Karpas-422 (cell line): ENCODE data around the gene LACTBL1. TPM values are rescaled to one million over a fixed set of nuclear protein-coding genes. Genes with fewer than 3 reads are reported as not detected.
"Not testable (repeated sequence)": the region's sequence is repeated elsewhere in the genome, so short reads cannot be mapped to it uniquely, and the experiment has no call there.

Source experiments
- DNase-seq: peaks from one replicate; pipeline ENCODE4 v3.0.0-alpha.2; 2015
- H2AFZ ChIP-seq: fragments of 200-600 bp; sonication (generic); 2 replicates; pipeline ENCODE4 v1.6.1; 2014; ENCODE audit warnings: antibody characterized with exemption, low read length, mixed read lengths
- H3K27ac ChIP-seq: fragments of 200-600 bp; sonication (generic); 2 replicates; pipeline ENCODE4 v1.5.1; 2014; ENCODE audit warnings: mild to moderate bottlenecking, low read length, moderate library complexity
- H3K27me3 ChIP-seq: fragments of 200-600 bp; sonication (generic); 2 replicates; pipeline ENCODE4 v1.6.1; 2014; ENCODE audit warnings: low read length, mixed read lengths
- H3K36me3 ChIP-seq: fragments of 200-600 bp; sonication (generic); 2 replicates; pipeline ENCODE4 v1.6.1; 2014; ENCODE audit warnings: low read length, mixed read lengths; ENCODE audit not compliant: insufficient read depth
- H3K4me1 ChIP-seq: fragments of 200-600 bp; sonication (generic); 2 replicates; pipeline ENCODE4 v1.6.1; 2014; ENCODE audit warnings: mild to moderate bottlenecking, low read length, mixed read lengths
- H3K4me2 ChIP-seq: fragments of 200-600 bp; sonication (generic); 2 replicates; pipeline ENCODE4 v1.6.1; 2014; ENCODE audit warnings: low read length, low read depth, mild to moderate bottlenecking; ENCODE audit not compliant: poor library complexity, severe bottlenecking
- H3K4me3 ChIP-seq: fragments of 200-600 bp; sonication (generic); 2 replicates; pipeline ENCODE4 v1.5.1; 2014; ENCODE audit warnings: mild to moderate bottlenecking, antibody characterized with exemption, low read length, mixed read lengths
- H3K79me2 ChIP-seq: fragments of 200-600 bp; sonication (generic); 2 replicates; pipeline ENCODE4 v1.6.1; 2014; ENCODE audit warnings: mild to moderate bottlenecking, low read length, mixed read lengths
- H3K9ac ChIP-seq: fragments of 200-600 bp; sonication (generic); 2 replicates; pipeline ENCODE4 v1.6.0; 2014; ENCODE audit warnings: low read length
- H3K9me2 ChIP-seq: fragments of 200-600 bp; sonication (generic), shearing (Covaris generic); replicated peaks from 2 replicates; pipeline ENCODE4 v1.6.0; 2014; ENCODE audit warnings: mild to moderate bottlenecking, low read length, moderate library complexity; ENCODE audit not compliant: insufficient read depth
- H3K9me3 ChIP-seq: fragments of 300-700, 200-600 bp; sonication (generic); 2 replicates; pipeline ENCODE4 v1.6.1; 2014; ENCODE audit warnings: low read length, mixed read lengths
- H4K20me1 ChIP-seq: fragments of 200-600 bp; sonication (generic); 2 replicates; pipeline ENCODE4 v1.6.1; 2014; ENCODE audit warnings: mild to moderate bottlenecking, antibody characterized with exemption, low read length, low read depth; ENCODE audit not compliant: insufficient read depth
- total RNA-seq: library from RNA; depleted of rRNA; stranded (reverse); fragments of >200 nt; shearing (Covaris generic); gene quantifications from 2 replicates; pipeline ENCODE4 v1.2.3, GENCODE V29; 2014; ENCODE audit warnings: low replicate concordance

LACTBL1 gene
- total RNA-seq, 1 experiment from 2014 or later = not detected

- Histone ChIP-seq H3K4me1 (no peaks in the 10 kb centered on the region), H3K9me2 (no peaks in the 10 kb centered on the region), H4K20me1 (no peaks in the 10 kb centered on the region)
These were observed 22.8 kb downstream of the LACTBL1 start for GRCh38 chr1:22949822-22950331.

DNA sequence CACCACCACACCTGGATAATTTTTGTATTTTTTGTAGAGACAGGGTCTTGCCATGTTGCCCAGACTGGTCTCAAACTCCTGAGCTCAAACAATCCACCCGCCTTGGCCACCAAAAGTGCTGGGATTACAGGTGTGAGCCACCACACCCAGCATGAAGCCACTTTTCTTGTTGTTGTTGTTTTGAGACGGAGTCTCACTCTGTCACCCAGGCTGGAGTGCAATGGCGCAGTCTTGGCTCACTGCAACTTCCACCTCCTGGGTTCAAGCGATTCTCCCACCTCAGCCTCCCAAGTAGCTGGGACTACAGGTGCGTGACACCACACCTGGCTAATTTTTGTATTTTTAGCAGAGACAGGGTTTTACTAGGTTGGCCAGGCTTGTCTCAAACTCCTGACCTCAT lies 27.5 kb downstream of the LACTBL1 start:
- H3K36me3 ChIP-seq, H3K79me2 ChIP-seq, H3K9ac ChIP-seq, H3K4me2 ChIP-seq, H3K9me3 ChIP-seq, H3K27me3 ChIP-seq, H3K4me3 ChIP-seq, H4K20me1 ChIP-seq, H3K27ac ChIP-seq, H3K9me2 ChIP-seq, DNase-seq, H3K4me1 ChIP-seq, H2AFZ ChIP-seq: not testable (repeated sequence)

More at GRCh38 chr1:22949822-22950331, 22.8 kb downstream of the LACTBL1 start:
- H3K27me3 ChIP-seq = no peaks in the 10 kb centered on the region
- H3K27ac ChIP-seq = no peak overlapping the region
- no peak overlapping the region for H3K4me3 ChIP-seq
- no peaks in the 10 kb centered on the region for H3K9me3 ChIP-seq
- no peak overlapping the region for H2AFZ ChIP-seq
- H3K9ac ChIP-seq = no peak overlapping the region
- no peak overlapping the region for H3K4me2 ChIP-seq
- DNase-seq = no peak
- no peaks in the 10 kb centered on the region for H3K36me3 ChIP-seq
- H3K79me2 ChIP-seq = no peaks in the 10 kb centered on the region

DNA sequence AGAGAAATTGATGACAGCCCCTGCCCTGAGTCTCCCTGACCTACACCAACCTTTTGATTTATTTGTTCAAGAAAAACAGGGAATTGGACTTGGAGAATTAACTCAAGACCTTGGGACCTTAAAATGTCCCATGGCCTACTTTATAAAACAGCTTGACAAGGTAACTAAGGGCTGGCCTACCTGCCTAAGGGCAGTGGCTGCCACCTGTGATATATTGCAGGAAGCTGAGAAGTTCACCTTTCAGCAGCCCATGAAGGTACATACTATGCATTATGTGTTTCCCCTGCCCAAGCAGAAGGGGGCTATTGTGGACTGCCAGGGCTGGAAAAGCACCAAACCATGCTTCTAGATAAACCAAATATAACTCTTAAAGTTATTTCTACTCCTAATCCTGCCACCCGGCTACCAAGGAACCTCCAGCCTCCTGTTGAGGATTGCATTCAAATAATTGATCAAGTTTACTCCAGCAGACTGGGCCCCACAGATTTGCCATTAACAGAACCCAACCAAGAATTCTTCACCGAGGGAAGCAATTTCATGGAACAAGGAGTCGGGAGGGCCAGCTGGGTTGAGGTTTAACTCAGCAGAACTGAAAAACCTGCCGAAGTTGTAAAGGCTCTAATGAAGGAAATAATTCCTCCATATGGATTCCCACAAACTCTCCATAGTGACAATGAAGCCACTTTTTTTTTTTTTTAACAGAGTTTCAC lies 28.2 kb downstream of the LACTBL1 start:
- H3K79me2 ChIP-seq = no peaks in the 10 kb centered on the region
- H3K4me2 ChIP-seq = no peak overlapping the region
- no peaks in the 10 kb centered on the region for H4K20me1 ChIP-seq
- peaks cover 5% of the 10 kb centered on the region; the same call in 1 of the 2 replicates for H3K9me3 ChIP-seq
- no peaks in the 10 kb centered on the region for H3K36me3 ChIP-seq
- no peak for DNase-seq
- H3K27me3 ChIP-seq = no peaks in the 10 kb centered on the region; the same call in 1 of the 2 replicates
- no peak overlapping the region for H3K4me3 ChIP-seq
- H2AFZ ChIP-seq = no peak overlapping the region
- H3K27ac ChIP-seq = no peak overlapping the region
- no peaks in the 10 kb centered on the region for H3K9me2 ChIP-seq
- H3K4me1 ChIP-seq = no peaks in the 10 kb centered on the region
- no peak overlapping the region for H3K9ac ChIP-seq

DNA sequence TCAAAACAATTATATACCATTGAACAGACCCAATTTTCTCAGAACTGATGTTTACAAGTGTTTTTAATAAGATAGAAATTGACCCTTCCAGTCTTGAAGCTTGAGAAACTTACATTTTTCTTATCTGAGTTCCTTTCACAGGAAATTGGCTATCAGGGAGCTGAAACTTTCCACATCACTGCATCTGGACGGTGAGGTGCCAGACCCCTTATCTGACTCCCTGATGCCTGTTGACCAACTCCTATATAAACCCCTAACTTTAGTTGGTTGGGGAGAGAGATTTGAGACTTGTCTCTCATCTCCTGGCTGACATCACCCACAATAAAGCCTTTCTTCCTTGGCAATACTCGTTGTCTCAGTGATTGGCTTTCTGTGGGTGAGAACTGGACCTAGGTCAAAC lies 31.4 kb downstream of the LACTBL1 start:
- Histone ChIP-seq H3K9ac (no peak overlapping the region), H3K4me2 (no peak overlapping the region), H2AFZ (no peak overlapping the region), H3K79me2 (no peaks in the 10 kb centered on the region), H3K27ac (no peak overlapping the region), H4K20me1 (no peaks in the 10 kb centered on the region), H3K9me2 (no peaks in the 10 kb centered on the region), H3K9me3 (peaks cover 5% of the 10 kb centered on the region; the same call in 1 of the 2 replicates), H3K36me3 (no peaks in the 10 kb centered on the region), H3K4me1 (no peaks in the 10 kb centered on the region), H3K27me3 (no peaks in the 10 kb centered on the region; the same call in 1 of the 2 replicates), H3K4me3 (no peak overlapping the region)
- no peak for DNase-seq

- H3K9ac ChIP-seq = no peak overlapping the region
- no peak for DNase-seq
- H3K79me2 ChIP-seq = no peaks in the 10 kb centered on the region
- no peaks in the 10 kb centered on the region for H3K4me1 ChIP-seq
- H3K4me2 ChIP-seq = no peak overlapping the region
- H3K4me3 ChIP-seq = no peak overlapping the region
- no peak overlapping the region for H2AFZ ChIP-seq
- no peaks in the 10 kb centered on the region for H3K36me3 ChIP-seq
- no peaks in the 10 kb centered on the region for H3K9me2 ChIP-seq
- H3K27me3 ChIP-seq = no peaks in the 10 kb centered on the region; the same call in 1 of the 2 replicates
- H4K20me1 ChIP-seq = no peaks in the 10 kb centered on the region
- H3K27ac ChIP-seq = no peak overlapping the region
- H3K9me3 ChIP-seq = peaks cover 5% of the 10 kb centered on the region; the same call in 1 of the 2 replicates
These were observed 36.0 kb downstream of the LACTBL1 start for GRCh38 chr1:22936681-22937080.

DNA sequence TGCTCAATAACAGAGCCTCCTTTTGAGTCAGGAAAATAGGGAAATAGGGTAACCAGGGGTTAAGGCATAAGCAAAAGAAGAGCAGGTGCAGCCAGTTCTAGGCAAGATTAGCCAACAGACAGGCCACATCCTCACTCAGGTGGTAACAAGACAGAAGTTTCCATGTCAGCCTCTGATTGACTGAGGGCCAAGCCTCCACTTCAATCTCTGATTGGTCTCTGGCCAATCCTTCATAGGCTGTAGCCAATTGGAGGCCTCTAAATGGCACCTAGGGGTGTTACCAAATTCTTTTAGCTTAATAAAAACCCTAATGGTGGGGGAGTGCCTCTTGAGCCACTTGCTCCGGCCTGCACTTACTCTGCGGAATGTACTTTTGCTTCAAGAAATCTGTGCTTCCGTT lies 37.2 kb downstream of the LACTBL1 start:
- H3K9me2 ChIP-seq = no peaks in the 10 kb centered on the region
- H3K36me3 ChIP-seq = no peaks in the 10 kb centered on the region
- no peaks in the 10 kb centered on the region for H4K20me1 ChIP-seq
- H3K4me3 ChIP-seq = no peak overlapping the region
- H3K9me3 ChIP-seq = no peaks in the 10 kb centered on the region; the same call in 1 of the 2 replicates
- no peak overlapping the region for H2AFZ ChIP-seq
- no peaks in the 10 kb centered on the region for H3K79me2 ChIP-seq
- H3K9ac ChIP-seq = no peak overlapping the region
- H3K27me3 ChIP-seq = no peaks in the 10 kb centered on the region; the same call in 1 of the 2 replicates
- H3K4me1 ChIP-seq = no peaks in the 10 kb centered on the region
- H3K27ac ChIP-seq = no peak overlapping the region
- peak; percentile 59 for DNase-seq
- no peak overlapping the region for H3K4me2 ChIP-seq

DNA sequence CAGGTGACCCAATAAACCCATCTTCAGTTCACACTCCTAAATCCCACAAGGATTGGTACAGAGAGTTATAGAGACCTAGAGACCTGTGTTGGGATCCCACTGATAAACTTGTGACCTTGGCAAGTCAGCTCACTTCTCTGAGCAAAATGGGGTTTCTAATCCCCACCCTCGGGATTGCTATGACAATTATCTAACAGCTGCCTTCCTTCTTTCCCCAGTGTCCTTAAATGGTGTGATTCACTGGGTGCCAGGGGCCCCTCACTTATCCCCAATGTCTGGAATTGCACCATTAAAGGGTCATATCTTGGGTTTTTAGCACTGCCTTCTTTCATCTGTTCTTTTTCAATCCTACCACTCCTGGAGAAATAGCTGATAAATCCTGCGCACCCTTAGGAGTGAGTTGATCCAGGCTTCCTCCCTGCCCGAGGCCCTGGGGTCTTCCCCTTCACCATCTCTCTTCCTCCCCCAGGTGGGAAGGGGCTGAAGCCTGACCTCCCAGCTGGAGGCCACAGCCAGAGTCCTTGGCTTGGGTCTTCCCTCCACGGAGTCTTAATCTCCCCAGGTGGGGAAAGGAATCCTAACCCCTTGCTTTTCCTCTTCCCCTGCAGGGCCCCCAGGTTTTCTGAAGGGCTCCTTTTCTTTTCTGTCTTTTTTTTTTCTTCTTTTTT lies 39.7 kb downstream of the LACTBL1 start:
- no peaks in the 10 kb centered on the region for H3K9me3 ChIP-seq
- no peaks in the 10 kb centered on the region for H3K4me1 ChIP-seq
- no peak overlapping the region for H3K9ac ChIP-seq
- H2AFZ ChIP-seq = no peak overlapping the region
- DNase-seq = no peak
- no peak overlapping the region for H3K27ac ChIP-seq
- no peaks in the 10 kb centered on the region for H4K20me1 ChIP-seq
- H3K27me3 ChIP-seq = no peaks in the 10 kb centered on the region
- no peaks in the 10 kb centered on the region for H3K9me2 ChIP-seq
- H3K79me2 ChIP-seq = no peaks in the 10 kb centered on the region
- no peak overlapping the region for H3K4me2 ChIP-seq
- no peak overlapping the region for H3K4me3 ChIP-seq
- H3K36me3 ChIP-seq = no peaks in the 10 kb centered on the region

- Histone ChIP-seq H3K79me2 (no peaks in the 10 kb centered on the region), H2AFZ (no peak overlapping the region), H3K9me2 (no peaks in the 10 kb centered on the region), H3K27me3 (no peaks in the 10 kb centered on the region), H4K20me1 (no peaks in the 10 kb centered on the region), H3K36me3 (no peaks in the 10 kb centered on the region), H3K27ac (no peak overlapping the region), H3K4me3 (no peak overlapping the region), H3K4me1 (no peaks in the 10 kb centered on the region), H3K9ac (no peak overlapping the region), H3K9me3 (no peaks in the 10 kb centered on the region), H3K4me2 (no peak overlapping the region)
- DNase-seq = peak; percentile 87
These were observed 42.3 kb downstream of the LACTBL1 start for GRCh38 chr1:22930240-22930912.
